Heart left ventricle (tissue), 13 donors: ENCODE results near the gene SUN1.

Experiments
- CTCF ChIP-seq, 12 donors: fragments of 200-600 bp; sonication (generic) in 4 of 12; IDR thresholded peaks; one replicate each; pipeline versions ENCODE4 v1.5.0 to v1.8.0; 2018 to 2022; ENCODE audit warnings: antibody characterized with exemption in 12 of 12, mild to moderate bottlenecking in 5 of 12
- POLR2A ChIP-seq, 2 donors: fragments of 450-650 bp; IDR thresholded peaks; one replicate each; pipeline ENCODE4 v1.6.1; 2017; ENCODE audit warnings: antibody characterized with exemption in 2 of 2, mild to moderate bottlenecking in 2 of 2, moderate library complexity in 2 of 2
- donor health status: ischemic (EF 13 %, LVEDD 7.1; RV severe dilation, severe dysfunction).
- donor health status: DM: no; HTN: yes; CAD: no.
- donor health status: DM: no; HTN: no; CAD: no.
- donor health status: ischemic (EF 25% LVEDD 6.9; RV normal size, moderate dysfunction).
- donor health status: ischemic (EF 25% LVEDD 5.7; RV mildly dilated, moderate dysfunction).
- donor health status: ischemic (EF 35%, LVEDD 5.7; RV mildly dilated, moderate dysfunction).
- donor health status: nonischemic (EF 11% LVEDD 7.7; RV severe dilation, severe dysfunction).
- donor health status: DM: yes; HTN: yes; CAD: no.
- donor health status: PGD.
- donor health status: ischemic (EF 29% LVEDD 5.4; RV normal size, mild dysfunction).
- donor health status: nonischemic (EF 23%, LVEDD 6.1; RV moderate dilation, normal function).

GRCh38 chr7:882336-883035, 50.2 kb downstream of the SUN1 start:
- TF ChIP-seq CTCF (IDR thresholded peaks at IDR 0.05) (no peak), POLR2A (IDR thresholded peaks at IDR 0.05) (no peak)
